ENCODE results near the gene EPDR1.

The EPDR1 gene

GRCh38 chr7:37982423-37982822 is 62.0 kb downstream of the EPDR1 start:
- no peak for DNase-seq

GRCh38 chr7:37984750-37985390 is 64.4 kb downstream of the EPDR1 start:
- peak; percentile 18 for DNase-seq

- DNase-seq: peak; percentile 22
These were observed 66.5 kb downstream of the EPDR1 start for GRCh38 chr7:37986908-37987330.

GRCh38 chr7:37987732-37988131 is 67.3 kb downstream of the EPDR1 start:
- no peak for DNase-seq

GRCh38 chr7:37988721-37989650 is 68.5 kb downstream of the EPDR1 start:
- no peak for DNase-seq

- no peak for DNase-seq
These were observed 69.9 kb downstream of the EPDR1 start for GRCh38 chr7:37990337-37990736.

- no peak for DNase-seq
These were observed 72.6 kb downstream of the EPDR1 start for GRCh38 chr7:37993060-37993501.

GRCh38 chr7:37999673-38000072 is 79.2 kb downstream of the EPDR1 start:
- no peak for DNase-seq

- DNase-seq: no peak
These were observed 79.8 kb downstream of the EPDR1 start for GRCh38 chr7:38000272-38000671.

All from fibroblast of skin of right quadriceps (primary cell).